CD4-positive, alpha-beta T cell treated with Interleukin-1 beta for 1 hour (primary cell): ENCODE results near the gene GAGE12J.
A peak's percentile ranks its signal among the peaks of the same experiment; 100 is the strongest.
"Not testable (repeated sequence)": the region's sequence is repeated elsewhere in the genome, so short reads cannot be mapped to it uniquely, and the experiment has no call there.

Experiments
- DNase-seq, 2 donors: peaks; one replicate each; pipeline ENCODE4 v3.0.0-alpha.2; 2020 to 2022

The GAGE12J gene

GRCh38 chrX:49321737-49322136, at the start of gene GAGE12J:
GAGE12J (plus strand) TSS chrX:49322037; CDS start chrX:49323194, 1,157 bp downstream.
- not testable (repeated sequence) for DNase-seq

- DNase-seq: peak in 1 of 2 donors; percentile 39
Observed at GRCh38 chrX:49272421-49272820, 49.4 kb upstream of the GAGE12J start.

- DNase-seq: peak; percentile 27 to 70
Observed at GRCh38 chrX:49273181-49273727, 48.6 kb upstream of the GAGE12J start.

GRCh38 chrX:49276207-49276606, 45.6 kb upstream of the GAGE12J start:
- DNase-seq: no peak

GRCh38 chrX:49276671-49277534, 44.9 kb upstream of the GAGE12J start:
- no peak for DNase-seq

GRCh38 chrX:49277535-49277830, 44.4 kb upstream of the GAGE12J start:
- DNase-seq: no peak

GRCh38 chrX:49278081-49278480, 43.8 kb upstream of the GAGE12J start:
- DNase-seq: no peak

- no peak for DNase-seq
Observed at GRCh38 chrX:49282647-49283011, 39.2 kb upstream of the GAGE12J start.

- DNase-seq: no peak
Observed at GRCh38 chrX:49284212-49284611, 37.6 kb upstream of the GAGE12J start.

- no peak for DNase-seq
Observed at GRCh38 chrX:49286136-49286535, 35.7 kb upstream of the GAGE12J start.

GRCh38 chrX:49286581-49286980, 35.3 kb upstream of the GAGE12J start:
- no peak for DNase-seq

GRCh38 chrX:49287665-49288064, 34.2 kb upstream of the GAGE12J start:
- no peak for DNase-seq

- DNase-seq: no peak
Observed at GRCh38 chrX:49290215-49290614, 31.6 kb upstream of the GAGE12J start.

GRCh38 chrX:49291615-49292337, 30.1 kb upstream of the GAGE12J start:
- peak; percentile 63 to 69 for DNase-seq

- DNase-seq: no peak
Observed at GRCh38 chrX:49292400-49293362, 29.2 kb upstream of the GAGE12J start.

GRCh38 chrX:49299293-49299692, 22.5 kb upstream of the GAGE12J start:
- DNase-seq: not testable (repeated sequence)

- no peak for DNase-seq
Observed at GRCh38 chrX:49300703-49301102, 21.1 kb upstream of the GAGE12J start.

- no peak for DNase-seq
Observed at GRCh38 chrX:49303346-49303745, 18.5 kb upstream of the GAGE12J start, which contains the start of gene GAGE10. GAGE10 (plus strand) TSS chrX:49303646; CDS start chrX:49304860, 1,214 bp downstream.

- not testable (repeated sequence) for DNase-seq
Observed at GRCh38 chrX:49307775-49308174, 14.1 kb upstream of the GAGE12J start.

GRCh38 chrX:49308604-49309269, 13.1 kb upstream of the GAGE12J start:
- DNase-seq: peak in 1 of 2 donors; percentile 35

GRCh38 chrX:49309401-49309981, 12.3 kb upstream of the GAGE12J start:
- peak in 1 of 2 donors; percentile 22 for DNase-seq

- DNase-seq: no peak
Observed at GRCh38 chrX:49310371-49310770, 11.5 kb upstream of the GAGE12J start.
